HEK293 (cell line): Measurements from ENCODE around the gene HOXA11.

Experiments used
- BCL11A ChIP-seq: fragments of 450-650 bp; formaldehyde crosslinking; IDR thresholded peaks from 2 replicates; pipeline ENCODE4 v1.5.1; 2016; ENCODE audit warnings: low read depth, missing biosample characterization, missing genetic modification characterization
- GLI2 ChIP-seq: fragments of 450-650 bp; formaldehyde crosslinking; IDR thresholded peaks from 2 replicates; pipeline ENCODE4; 2017; ENCODE audit warnings: missing biosample characterization, missing genetic modification characterization, low read depth, borderline replicate concordance
- IKZF3 ChIP-seq: fragments of 450-650 bp; IDR thresholded peaks from 2 replicates; pipeline ENCODE4 v1.5.0; 2018; ENCODE audit warnings: missing biosample characterization, mild to moderate bottlenecking, missing genetic modification characterization, moderate library complexity
- SCRT1 ChIP-seq: fragments of 450-650 bp; formaldehyde crosslinking; IDR thresholded peaks from 2 replicates; pipeline ENCODE4 v1.5.1; 2016; ENCODE audit warnings: missing biosample characterization, missing genetic modification characterization, borderline replicate concordance
- SP7 ChIP-seq: fragments of 450-650 bp; formaldehyde crosslinking; IDR thresholded peaks from 2 replicates; pipeline ENCODE4 v1.5.1; 2016; ENCODE audit warnings: missing biosample characterization, missing genetic modification characterization
- WT1 ChIP-seq: fragments of 450-650 bp; formaldehyde crosslinking; IDR thresholded peaks from 2 replicates; pipeline ENCODE4 v1.5.1; 2016; ENCODE audit warnings: missing biosample characterization, missing genetic modification characterization
- ZBTB7A ChIP-seq: fragments of 450-650 bp; formaldehyde crosslinking; IDR thresholded peaks from 2 replicates; pipeline ENCODE4 v1.5.1; 2016; ENCODE audit warnings: low read depth, missing biosample characterization, missing genetic modification characterization
- ZIC2 ChIP-seq: fragments of 450-650 bp; formaldehyde crosslinking; IDR thresholded peaks from 2 replicates; pipeline ENCODE4 v1.5.1; 2016; ENCODE audit warnings: missing biosample characterization, missing genetic modification characterization
- ZNF10 ChIP-seq: fragments of 450-650 bp; formaldehyde crosslinking; IDR thresholded peaks from 2 replicates; pipeline ENCODE4 v1.5.1; 2017; ENCODE audit warnings: missing biosample characterization, missing genetic modification characterization
- ZNF140 ChIP-seq: fragments of 450-650 bp; formaldehyde crosslinking; IDR thresholded peaks from 2 replicates; pipeline ENCODE4 v1.5.1; 2016; ENCODE audit warnings: missing biosample characterization, missing genetic modification characterization
- ZNF157 ChIP-seq: fragments of 450-650 bp; formaldehyde crosslinking; IDR thresholded peaks from 2 replicates; pipeline ENCODE4 v1.5.1; 2016; ENCODE audit warnings: missing biosample characterization, missing genetic modification characterization
- ZNF335 ChIP-seq: fragments of 450-650 bp; formaldehyde crosslinking; conservative IDR thresholded peaks from 2 replicates; pipeline ENCODE4 v1.5.1; 2016; ENCODE audit warnings: missing biosample characterization, missing genetic modification characterization
- ZNF510 ChIP-seq: fragments of 450-650 bp; formaldehyde crosslinking; IDR thresholded peaks from 2 replicates; pipeline ENCODE4 v1.5.1; 2018; ENCODE audit warnings: mild to moderate bottlenecking, missing genetic modification characterization, missing biosample characterization; ENCODE audit not compliant: insufficient replicate concordance
- ZNF571 ChIP-seq: fragments of 450-650 bp; formaldehyde crosslinking; IDR thresholded peaks from 2 replicates; pipeline ENCODE4 v1.5.0; 2017; ENCODE audit warnings: missing biosample characterization, missing genetic modification characterization
- ZNF654 ChIP-seq: fragments of 450-650 bp; formaldehyde crosslinking; IDR thresholded peaks from 2 replicates; pipeline ENCODE4 v1.5.1; 2016; ENCODE audit warnings: low read depth, missing biosample characterization, missing genetic modification characterization
- ZNF830 ChIP-seq: fragments of 450-650 bp; IDR thresholded peaks from 2 replicates; pipeline ENCODE4 v1.5.0; 2018; ENCODE audit warnings: missing biosample characterization, missing genetic modification characterization, low read depth, mild to moderate bottlenecking, moderate library complexity
- TF ChIP-seq, protein P1 (sequence below): fragments of 450-650 bp; formaldehyde crosslinking; IDR thresholded peaks from 2 replicates; pipeline ENCODE4 v1.5.1; 2016; ENCODE audit warnings: missing biosample characterization, missing genetic modification characterization
- TF ChIP-seq, protein P2 (sequence below): fragments of 450-650 bp; formaldehyde crosslinking; IDR thresholded peaks from 2 replicates; pipeline ENCODE4 v1.5.1; 2016; ENCODE audit warnings: missing biosample characterization, missing genetic modification characterization, borderline replicate concordance
- TF ChIP-seq, protein P3 (sequence below): fragments of 450-650 bp; IDR thresholded peaks from 2 replicates; pipeline ENCODE4 v1.5.1; 2018; ENCODE audit warnings: missing biosample characterization, mild to moderate bottlenecking, missing genetic modification characterization
- TF ChIP-seq, protein P4 (sequence below): fragments of 450-650 bp; formaldehyde crosslinking; IDR thresholded peaks from 2 replicates; pipeline ENCODE4 v1.5.1; 2017; ENCODE audit warnings: missing biosample characterization, missing genetic modification characterization
- TF ChIP-seq, protein P5 (sequence below): fragments of 450-650 bp; formaldehyde crosslinking; IDR thresholded peaks from 2 replicates; pipeline ENCODE4 v1.5.1; 2016; ENCODE audit warnings: missing biosample characterization, missing genetic modification characterization, borderline replicate concordance
- TF ChIP-seq, protein P6 (sequence below): fragments of 450-650 bp; formaldehyde crosslinking; IDR thresholded peaks from 2 replicates; pipeline ENCODE4 v1.5.1; 2016; ENCODE audit warnings: missing biosample characterization, missing genetic modification characterization

Gene HOXA11

DNA sequence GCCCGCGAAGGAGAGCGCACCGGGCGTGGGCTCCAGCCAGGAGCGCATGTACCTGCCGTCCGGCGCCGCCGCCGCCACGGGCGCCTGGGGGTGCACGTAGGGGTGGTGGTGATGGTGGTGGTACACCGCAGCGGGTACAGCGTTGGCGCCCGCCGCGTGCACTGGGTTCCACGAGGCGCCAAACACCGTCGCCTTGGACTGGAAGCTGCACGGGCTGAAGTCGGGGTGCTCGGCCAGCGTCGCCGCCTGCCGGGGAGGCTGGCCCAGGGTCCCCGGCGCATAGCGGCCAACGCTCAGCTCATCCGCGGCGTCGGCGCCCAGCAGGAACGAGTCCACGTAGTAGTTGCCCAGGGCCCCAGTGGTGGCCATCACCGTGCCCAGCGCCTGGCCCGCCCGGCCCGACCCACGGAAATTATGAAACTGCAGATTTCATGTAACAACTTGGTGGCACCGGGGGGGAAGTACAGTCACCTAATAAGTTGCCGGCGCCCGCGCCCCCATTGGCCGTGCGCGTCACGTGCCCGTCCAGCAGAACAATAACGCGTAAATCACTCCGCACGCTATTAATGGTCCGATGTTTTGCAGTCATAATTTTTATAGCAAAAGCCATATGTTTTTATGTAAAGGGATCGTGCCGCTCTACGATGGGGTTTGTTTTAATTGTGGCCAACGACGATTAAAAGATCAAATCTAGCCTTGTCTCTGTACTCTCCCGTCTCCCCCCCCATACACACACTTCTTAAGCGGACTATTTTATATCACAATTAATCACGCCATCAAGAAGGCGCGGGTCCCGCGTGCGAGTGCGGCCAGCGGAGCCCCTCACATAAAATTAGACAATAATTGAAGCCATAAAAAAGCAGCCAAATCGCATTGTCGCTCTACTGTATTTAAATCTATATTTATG lies 19.7 kb downstream of the HOXA11 start, which contains the start of gene HOXA9 (continued):
- TF ChIP-seq ZNF157 (no peak), ZNF140 (tag by site-specific recombination) (no peak), ZNF10 (tag by site-specific recombination) (peak; percentile 97), SP7 (tag by site-specific recombination) (peak; percentile 97), IKZF3 (tag by site-specific recombination) (no peak), ZBTB7A (tag by site-specific recombination) (peak; percentile 51; the same call in 1 of the 2 replicates), GLI2 (peak; percentile 98), ZNF335 (tag by site-specific recombination) (no peak), BCL11A (peak; percentile 97), ZNF571 (tag by site-specific recombination) (no peak), ZNF654 (peak; percentile 16), WT1 (tag by site-specific recombination) (peak; percentile 98), ZNF830 (tag by site-specific recombination) (no peak), ZNF510 (tag by site-specific recombination) (no peak), SCRT1 (tag by site-specific recombination) (0 out of 2 replicates have a peak, but pooled peaks have one; percentile 56), ZIC2 (tag by site-specific recombination) (peak; percentile 71)
- TF ChIP-seq, protein P1, sequence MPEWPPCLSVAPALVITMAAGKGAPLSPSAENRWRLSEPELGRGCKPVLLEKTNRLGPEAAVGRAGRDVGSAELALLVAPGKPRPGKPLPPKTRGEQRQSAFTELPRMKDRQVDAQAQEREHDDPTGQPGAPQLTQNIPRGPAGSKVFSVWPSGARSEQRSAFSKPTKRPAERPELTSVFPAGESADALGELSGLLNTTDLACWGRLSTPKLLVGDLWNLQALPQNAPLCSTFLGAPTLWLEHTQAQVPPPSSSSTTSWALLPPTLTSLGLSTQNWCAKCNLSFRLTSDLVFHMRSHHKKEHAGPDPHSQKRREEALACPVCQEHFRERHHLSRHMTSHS, result peak; percentile 100
- TF ChIP-seq, protein P2, sequence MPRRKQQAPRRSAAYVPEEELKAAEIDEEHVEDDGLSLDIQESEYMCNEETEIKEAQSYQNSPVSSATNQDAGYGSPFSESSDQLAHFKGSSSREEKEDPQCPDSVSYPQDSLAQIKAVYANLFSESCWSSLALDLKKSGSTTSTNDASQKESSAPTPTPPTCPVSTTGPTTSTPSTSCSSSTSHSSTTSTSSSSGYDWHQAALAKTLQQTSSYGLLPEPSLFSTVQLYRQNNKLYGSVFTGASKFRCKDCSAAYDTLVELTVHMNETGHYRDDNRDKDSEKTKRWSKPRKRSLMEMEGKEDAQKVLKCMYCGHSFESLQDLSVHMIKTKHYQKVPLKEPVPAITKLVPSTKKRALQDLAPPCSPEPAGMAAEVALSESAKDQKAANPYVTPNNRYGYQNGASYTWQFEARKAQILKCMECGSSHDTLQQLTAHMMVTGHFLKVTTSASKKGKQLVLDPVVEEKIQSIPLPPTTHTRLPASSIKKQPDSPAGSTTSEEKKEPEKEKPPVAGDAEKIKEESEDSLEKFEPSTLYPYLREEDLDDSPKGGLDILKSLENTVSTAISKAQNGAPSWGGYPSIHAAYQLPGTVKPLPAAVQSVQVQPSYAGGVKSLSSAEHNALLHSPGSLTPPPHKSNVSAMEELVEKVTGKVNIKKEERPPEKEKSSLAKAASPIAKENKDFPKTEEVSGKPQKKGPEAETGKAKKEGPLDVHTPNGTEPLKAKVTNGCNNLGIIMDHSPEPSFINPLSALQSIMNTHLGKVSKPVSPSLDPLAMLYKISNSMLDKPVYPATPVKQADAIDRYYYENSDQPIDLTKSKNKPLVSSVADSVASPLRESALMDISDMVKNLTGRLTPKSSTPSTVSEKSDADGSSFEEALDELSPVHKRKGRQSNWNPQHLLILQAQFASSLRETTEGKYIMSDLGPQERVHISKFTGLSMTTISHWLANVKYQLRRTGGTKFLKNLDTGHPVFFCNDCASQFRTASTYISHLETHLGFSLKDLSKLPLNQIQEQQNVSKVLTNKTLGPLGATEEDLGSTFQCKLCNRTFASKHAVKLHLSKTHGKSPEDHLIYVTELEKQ (tag by site-specific recombination), result peak; percentile 95
- TF ChIP-seq, protein P3, sequence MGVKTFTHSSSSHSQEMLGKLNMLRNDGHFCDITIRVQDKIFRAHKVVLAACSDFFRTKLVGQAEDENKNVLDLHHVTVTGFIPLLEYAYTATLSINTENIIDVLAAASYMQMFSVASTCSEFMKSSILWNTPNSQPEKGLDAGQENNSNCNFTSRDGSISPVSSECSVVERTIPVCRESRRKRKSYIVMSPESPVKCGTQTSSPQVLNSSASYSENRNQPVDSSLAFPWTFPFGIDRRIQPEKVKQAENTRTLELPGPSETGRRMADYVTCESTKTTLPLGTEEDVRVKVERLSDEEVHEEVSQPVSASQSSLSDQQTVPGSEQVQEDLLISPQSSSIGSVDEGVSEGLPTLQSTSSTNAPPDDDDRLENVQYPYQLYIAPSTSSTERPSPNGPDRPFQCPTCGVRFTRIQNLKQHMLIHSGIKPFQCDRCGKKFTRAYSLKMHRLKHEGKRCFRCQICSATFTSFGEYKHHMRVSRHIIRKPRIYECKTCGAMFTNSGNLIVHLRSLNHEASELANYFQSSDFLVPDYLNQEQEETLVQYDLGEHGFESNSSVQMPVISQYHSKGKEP (tag by site-specific recombination), result peak; percentile 75; the same call in 1 of the 2 replicates
- TF ChIP-seq, protein P4, sequence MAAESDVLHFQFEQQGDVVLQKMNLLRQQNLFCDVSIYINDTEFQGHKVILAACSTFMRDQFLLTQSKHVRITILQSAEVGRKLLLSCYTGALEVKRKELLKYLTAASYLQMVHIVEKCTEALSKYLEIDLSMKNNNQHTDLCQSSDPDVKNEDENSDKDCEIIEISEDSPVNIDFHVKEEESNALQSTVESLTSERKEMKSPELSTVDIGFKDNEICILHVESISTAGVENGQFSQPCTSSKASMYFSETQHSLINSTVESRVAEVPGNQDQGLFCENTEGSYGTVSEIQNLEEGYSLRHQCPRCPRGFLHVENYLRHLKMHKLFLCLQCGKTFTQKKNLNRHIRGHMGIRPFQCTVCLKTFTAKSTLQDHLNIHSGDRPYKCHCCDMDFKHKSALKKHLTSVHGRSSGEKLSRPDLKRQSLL (tag by site-specific recombination), result 0 out of 2 replicates have a peak, but pooled peaks have one; percentile 53
- TF ChIP-seq, protein P5, sequence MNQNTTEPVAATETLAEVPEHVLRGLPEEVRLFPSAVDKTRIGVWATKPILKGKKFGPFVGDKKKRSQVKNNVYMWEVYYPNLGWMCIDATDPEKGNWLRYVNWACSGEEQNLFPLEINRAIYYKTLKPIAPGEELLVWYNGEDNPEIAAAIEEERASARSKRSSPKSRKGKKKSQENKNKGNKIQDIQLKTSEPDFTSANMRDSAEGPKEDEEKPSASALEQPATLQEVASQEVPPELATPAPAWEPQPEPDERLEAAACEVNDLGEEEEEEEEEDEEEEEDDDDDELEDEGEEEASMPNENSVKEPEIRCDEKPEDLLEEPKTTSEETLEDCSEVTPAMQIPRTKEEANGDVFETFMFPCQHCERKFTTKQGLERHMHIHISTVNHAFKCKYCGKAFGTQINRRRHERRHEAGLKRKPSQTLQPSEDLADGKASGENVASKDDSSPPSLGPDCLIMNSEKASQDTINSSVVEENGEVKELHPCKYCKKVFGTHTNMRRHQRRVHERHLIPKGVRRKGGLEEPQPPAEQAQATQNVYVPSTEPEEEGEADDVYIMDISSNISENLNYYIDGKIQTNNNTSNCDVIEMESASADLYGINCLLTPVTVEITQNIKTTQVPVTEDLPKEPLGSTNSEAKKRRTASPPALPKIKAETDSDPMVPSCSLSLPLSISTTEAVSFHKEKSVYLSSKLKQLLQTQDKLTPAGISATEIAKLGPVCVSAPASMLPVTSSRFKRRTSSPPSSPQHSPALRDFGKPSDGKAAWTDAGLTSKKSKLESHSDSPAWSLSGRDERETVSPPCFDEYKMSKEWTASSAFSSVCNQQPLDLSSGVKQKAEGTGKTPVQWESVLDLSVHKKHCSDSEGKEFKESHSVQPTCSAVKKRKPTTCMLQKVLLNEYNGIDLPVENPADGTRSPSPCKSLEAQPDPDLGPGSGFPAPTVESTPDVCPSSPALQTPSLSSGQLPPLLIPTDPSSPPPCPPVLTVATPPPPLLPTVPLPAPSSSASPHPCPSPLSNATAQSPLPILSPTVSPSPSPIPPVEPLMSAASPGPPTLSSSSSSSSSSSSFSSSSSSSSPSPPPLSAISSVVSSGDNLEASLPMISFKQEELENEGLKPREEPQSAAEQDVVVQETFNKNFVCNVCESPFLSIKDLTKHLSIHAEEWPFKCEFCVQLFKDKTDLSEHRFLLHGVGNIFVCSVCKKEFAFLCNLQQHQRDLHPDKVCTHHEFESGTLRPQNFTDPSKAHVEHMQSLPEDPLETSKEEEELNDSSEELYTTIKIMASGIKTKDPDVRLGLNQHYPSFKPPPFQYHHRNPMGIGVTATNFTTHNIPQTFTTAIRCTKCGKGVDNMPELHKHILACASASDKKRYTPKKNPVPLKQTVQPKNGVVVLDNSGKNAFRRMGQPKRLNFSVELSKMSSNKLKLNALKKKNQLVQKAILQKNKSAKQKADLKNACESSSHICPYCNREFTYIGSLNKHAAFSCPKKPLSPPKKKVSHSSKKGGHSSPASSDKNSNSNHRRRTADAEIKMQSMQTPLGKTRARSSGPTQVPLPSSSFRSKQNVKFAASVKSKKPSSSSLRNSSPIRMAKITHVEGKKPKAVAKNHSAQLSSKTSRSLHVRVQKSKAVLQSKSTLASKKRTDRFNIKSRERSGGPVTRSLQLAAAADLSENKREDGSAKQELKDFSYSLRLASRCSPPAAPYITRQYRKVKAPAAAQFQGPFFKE (tag by site-specific recombination), result no peak
- TF ChIP-seq, protein P6, sequence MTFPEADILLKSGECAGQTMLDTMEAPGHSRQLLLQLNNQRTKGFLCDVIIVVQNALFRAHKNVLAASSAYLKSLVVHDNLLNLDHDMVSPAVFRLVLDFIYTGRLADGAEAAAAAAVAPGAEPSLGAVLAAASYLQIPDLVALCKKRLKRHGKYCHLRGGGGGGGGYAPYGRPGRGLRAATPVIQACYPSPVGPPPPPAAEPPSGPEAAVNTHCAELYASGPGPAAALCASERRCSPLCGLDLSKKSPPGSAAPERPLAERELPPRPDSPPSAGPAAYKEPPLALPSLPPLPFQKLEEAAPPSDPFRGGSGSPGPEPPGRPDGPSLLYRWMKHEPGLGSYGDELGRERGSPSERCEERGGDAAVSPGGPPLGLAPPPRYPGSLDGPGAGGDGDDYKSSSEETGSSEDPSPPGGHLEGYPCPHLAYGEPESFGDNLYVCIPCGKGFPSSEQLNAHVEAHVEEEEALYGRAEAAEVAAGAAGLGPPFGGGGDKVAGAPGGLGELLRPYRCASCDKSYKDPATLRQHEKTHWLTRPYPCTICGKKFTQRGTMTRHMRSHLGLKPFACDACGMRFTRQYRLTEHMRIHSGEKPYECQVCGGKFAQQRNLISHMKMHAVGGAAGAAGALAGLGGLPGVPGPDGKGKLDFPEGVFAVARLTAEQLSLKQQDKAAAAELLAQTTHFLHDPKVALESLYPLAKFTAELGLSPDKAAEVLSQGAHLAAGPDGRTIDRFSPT, result peak; percentile 84
